Endothelial cell of umbilical vein (primary cell): ENCODE data around the gene DACT1. TPM values are rescaled to one million over a fixed set of nuclear protein-coding genes. Genes with fewer than 3 reads are reported as not detected.

Experiments used
- BruUV-seq: library from RNA; stranded (reverse); fragments of 400-500 nt; replicated peaks from 2 replicates; lab custom pipeline; 2021; lab: Mats Ljungman, UMichigan
- CTCF ChIA-PET: fragments of 300-600, 350-600 bp; sonication (Branson Sonifier 250); formaldehyde crosslinking; loops from one replicate; lab custom pipeline; 2021; ENCODE audit warnings: antibody characterized with exemption, inconsistent platforms; lab: Charles Lee
- POLR2A ChIA-PET: fragments of 300-600, 350-600 bp; sonication (Branson Sonifier 250); formaldehyde crosslinking; loops from one replicate; lab custom pipeline; 2021; ENCODE audit warnings: antibody characterized with exemption, inconsistent platforms; lab: Charles Lee
- DNase-seq: peaks from one replicate; pipeline ENCODE4 v3.0.0-alpha.2; 2011; ENCODE audit warnings: low read depth, low spot score
- FAIRE-seq: peaks from 2 replicates; lab custom pipeline; 2011; peaks lifted over from hg19 to GRCh38; lab: Jason Lieb, UNC
- H2AFZ ChIP-seq: 2 replicates; pipeline ENCODE4 v1.6.0; 2012; ENCODE audit warnings: low read depth, low read length, control low read depth, inconsistent platforms
- H3K27ac ChIP-seq: 2 replicates; pipeline ENCODE4 v1.5.1; 2011; ENCODE audit warnings: low read depth, mild to moderate bottlenecking, control low read depth, low read length, moderate library complexity; ENCODE audit not compliant: insufficient read depth
- H3K27me3 ChIP-seq, 2 experiments: 2 replicates each; pipeline versions ENCODE4 v1.6.0 to v1.6.1; 2011; ENCODE audit warnings: low read length in 2 of 2, mixed read lengths in 1 of 2; ENCODE audit not compliant: control insufficient read depth in 2 of 2, insufficient read depth in 2 of 2
- H3K36me3 ChIP-seq, 2 experiments: 2 replicates in 1 of 2; 3 replicates in 1 of 2; pipeline ENCODE4 v1.5.1; 2011; ENCODE audit warnings: low read length in 2 of 2, mild to moderate bottlenecking in 1 of 2, moderate library complexity in 1 of 2; ENCODE audit not compliant: control insufficient read depth in 2 of 2, insufficient read depth in 2 of 2; ENCODE audit errors: extremely low read depth in 1 of 2
- H3K4me1 ChIP-seq: 3 replicates; pipeline ENCODE4 v1.5.1; 2011; ENCODE audit warnings: mild to moderate bottlenecking, low read length; ENCODE audit not compliant: control insufficient read depth, insufficient read depth; ENCODE audit errors: extremely low read depth
- H3K4me2 ChIP-seq: 2 replicates; pipeline ENCODE4 v1.6.1; 2011; ENCODE audit warnings: low read length, control low read depth, mixed read lengths; ENCODE audit not compliant: insufficient read depth
- H3K4me3 ChIP-seq, 3 experiments: fragments of 200-600 bp in 1 of 3; sonication (generic), shearing (Covaris generic) in 1 of 3; replicated peaks in 1 of 3; 2 replicates each; pipeline ENCODE4 v1.5.1; 2011 to 2016; ENCODE audit warnings: control low read depth in 3 of 3, low read length in 3 of 3, mild to moderate bottlenecking in 2 of 3, inconsistent platforms in 1 of 3, low read depth in 1 of 3, moderate library complexity in 1 of 3; ENCODE audit not compliant: insufficient read depth in 1 of 3
- H3K79me2 ChIP-seq: 2 replicates; pipeline ENCODE4 v1.6.0; 2012; ENCODE audit warnings: low read length, inconsistent platforms; ENCODE audit not compliant: control insufficient read depth, insufficient read depth
- H3K9ac ChIP-seq: replicated peaks from 2 replicates; pipeline ENCODE3; 2011; ENCODE audit warnings: low read length, control low read depth; ENCODE audit not compliant: insufficient read depth; ENCODE audit errors: extremely low read depth
- H3K9me1 ChIP-seq: replicated peaks from 3 replicates; pipeline ENCODE4 v1.6.0; 2011; ENCODE audit warnings: mild to moderate bottlenecking, low read length; ENCODE audit not compliant: control insufficient read depth, insufficient read depth; ENCODE audit errors: extremely low read depth
- H3K9me3 ChIP-seq: replicated peaks from 2 replicates; pipeline ENCODE4 v1.5.1; 2012; ENCODE audit warnings: low read length, inconsistent platforms; ENCODE audit not compliant: control insufficient read depth, insufficient read depth
- H4K20me1 ChIP-seq: replicated peaks from 2 replicates; pipeline ENCODE3; 2011; ENCODE audit warnings: mild to moderate bottlenecking, low read length; ENCODE audit not compliant: control insufficient read depth, insufficient read depth; ENCODE audit errors: extremely low read depth
- EZH2 ChIP-seq: IDR thresholded peaks from 2 replicates; pipeline ENCODE4 v1.6.1; 2012; ENCODE audit warnings: borderline replicate concordance, low read depth, mild to moderate bottlenecking, moderate library complexity, low read length, inconsistent platforms; ENCODE audit not compliant: severe bottlenecking
- FOS ChIP-seq: IDR thresholded peaks from 2 replicates; pipeline ENCODE4 v1.6.1; 2011; ENCODE audit warnings: mild to moderate bottlenecking, low read length, moderate library complexity, borderline replicate concordance; ENCODE audit not compliant: insufficient read depth
- GATA2 ChIP-seq: IDR thresholded peaks from 2 replicates; pipeline ENCODE4 v1.7.0; 2011; ENCODE audit warnings: low read depth, mild to moderate bottlenecking, moderate library complexity, mixed read lengths, low read length; ENCODE audit not compliant: insufficient read length, insufficient read depth
- JUN ChIP-seq: IDR thresholded peaks from 2 replicates; pipeline ENCODE4 v1.6.1; 2011; ENCODE audit warnings: borderline replicate concordance, low read depth; ENCODE audit not compliant: insufficient read length, insufficient read depth
- MYC ChIP-seq: IDR thresholded peaks from one replicate; pipeline ENCODE4 v1.6.1; 2011; ENCODE audit warnings: mild to moderate bottlenecking, low read depth, low read length
- POLR2A ChIP-seq: IDR thresholded peaks from 2 replicates; pipeline ENCODE4 v1.6.1; 2012; ENCODE audit warnings: low read depth, mild to moderate bottlenecking, control low read depth, low read length
- POLR2AphosphoS5 ChIP-seq: IDR thresholded peaks from 2 replicates; pipeline ENCODE4 v1.6.1; 2012; ENCODE audit warnings: low read depth, mild to moderate bottlenecking, control low read depth, low read length, moderate library complexity; ENCODE audit not compliant: insufficient read depth
- dilution Hi-C: fragments of 300-500 bp; cut with MboI; formaldehyde crosslinking; loops from one replicate; pipeline ENCODE4 v1.15.0; 2019; ENCODE audit warnings: low sequenced_read_pairs; ENCODE audit not compliant: extremely low pct_ligation_motif_present
- intact Hi-C: fragments of 100-400 bp; cut with micrococcal nuclease; formaldehyde crosslinking; loops from one replicate; pipeline ENCODE4 v1.10.0; 2022
- polyA plus RNA-seq, 4 experiments: library from polyadenylated mRNA; depleted of rRNA in 3 of 4; stranded (reverse) in 3 of 4; unstranded in 1 of 4; fragments of >200 nt; gene quantifications; 2 replicates each; pipeline versions ENCODE4 v1.2.1 to v1.2.3, GENCODE V29; 2011 to 2012; ENCODE audit warnings: missing spikeins in 1 of 4
- total RNA-seq: library from RNA; stranded (reverse); gene quantifications from 2 replicates; pipeline ENCODE4 v1.2.3, GENCODE V29; 2021
- TF ChIP-seq, protein P1 (sequence below), 2 donors: IDR thresholded peaks; 1 replicate in 1 of 2; 2 replicates in 1 of 2; pipeline ENCODE4 v1.5.1; 2011; ENCODE audit warnings: low read length in 2 of 2, mild to moderate bottlenecking in 2 of 2, moderate library complexity in 2 of 2, control low read depth in 1 of 2, inconsistent platforms in 1 of 2, low read depth in 1 of 2; ENCODE audit not compliant: insufficient read depth in 1 of 2; ENCODE audit errors: extremely low read depth in 1 of 2
- TF ChIP-seq, protein P2 (sequence below): IDR thresholded peaks from 2 replicates; pipeline ENCODE4 v1.6.1; 2011; ENCODE audit not compliant: insufficient read depth, insufficient read length

The DACT1 gene
- total and polyA plus RNA-seq, 2 donors (not counting 3 experiments of a cell fraction or from before 2014, with no cell fraction given): 0.21 to 0.27 TPM

DNA sequence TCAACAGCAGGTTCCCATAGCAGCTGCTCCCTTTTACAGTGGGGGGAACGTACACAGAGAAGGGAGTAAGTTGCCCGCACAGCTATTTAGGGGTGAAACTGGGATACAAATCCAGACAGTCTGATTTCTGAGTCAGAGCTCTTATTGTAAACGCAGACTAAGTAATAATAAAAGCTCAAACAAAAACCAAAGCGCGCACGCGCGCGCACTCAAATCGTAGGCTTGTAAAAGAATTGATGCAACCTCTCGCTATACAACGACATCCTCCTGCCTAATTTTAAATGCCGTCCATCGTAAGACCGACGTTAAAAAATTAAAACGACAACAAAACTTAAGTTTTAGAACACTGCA lies 747 bp upstream of the DACT1 start:
- dilution Hi-C loops (no loop called here), intact Hi-C loops (loop anchor here (2.0 kb wide), 1 partner anchor 136 kb away; no protein-coding TSS in a partner anchor)
- no TSS peak for BruUV-seq
- H3K9me3 ChIP-seq: no peaks in the 10 kb centered on the region
- TF ChIP-seq GATA2 (no peak), POLR2A (no peak), MYC (no peak), JUN (no peak), FOS (no peak), POLR2AphosphoS5 (no peak), EZH2 (no peak)
- TF ChIP-seq, protein P1, sequence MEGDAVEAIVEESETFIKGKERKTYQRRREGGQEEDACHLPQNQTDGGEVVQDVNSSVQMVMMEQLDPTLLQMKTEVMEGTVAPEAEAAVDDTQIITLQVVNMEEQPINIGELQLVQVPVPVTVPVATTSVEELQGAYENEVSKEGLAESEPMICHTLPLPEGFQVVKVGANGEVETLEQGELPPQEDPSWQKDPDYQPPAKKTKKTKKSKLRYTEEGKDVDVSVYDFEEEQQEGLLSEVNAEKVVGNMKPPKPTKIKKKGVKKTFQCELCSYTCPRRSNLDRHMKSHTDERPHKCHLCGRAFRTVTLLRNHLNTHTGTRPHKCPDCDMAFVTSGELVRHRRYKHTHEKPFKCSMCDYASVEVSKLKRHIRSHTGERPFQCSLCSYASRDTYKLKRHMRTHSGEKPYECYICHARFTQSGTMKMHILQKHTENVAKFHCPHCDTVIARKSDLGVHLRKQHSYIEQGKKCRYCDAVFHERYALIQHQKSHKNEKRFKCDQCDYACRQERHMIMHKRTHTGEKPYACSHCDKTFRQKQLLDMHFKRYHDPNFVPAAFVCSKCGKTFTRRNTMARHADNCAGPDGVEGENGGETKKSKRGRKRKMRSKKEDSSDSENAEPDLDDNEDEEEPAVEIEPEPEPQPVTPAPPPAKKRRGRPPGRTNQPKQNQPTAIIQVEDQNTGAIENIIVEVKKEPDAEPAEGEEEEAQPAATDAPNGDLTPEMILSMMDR (IDR thresholded peaks at IDR 0.05; ENCODE audit: extremely low read depth in 1 of 2, insufficient read depth in 1 of 2, low read depth in 1 of 2, low read length in 2 of 2): no peak
- TF ChIP-seq, protein P2, sequence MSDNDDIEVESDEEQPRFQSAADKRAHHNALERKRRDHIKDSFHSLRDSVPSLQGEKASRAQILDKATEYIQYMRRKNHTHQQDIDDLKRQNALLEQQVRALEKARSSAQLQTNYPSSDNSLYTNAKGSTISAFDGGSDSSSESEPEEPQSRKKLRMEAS: no peak
- H3K4me2 ChIP-seq: peak overlapping the region; percentile 84
- no peak overlapping the region for H3K9ac ChIP-seq
- FAIRE-seq (no peak), DNase-seq (no peak)
- H3K4me1 ChIP-seq: peaks cover 8% of the 10 kb centered on the region
- H3K9me1 ChIP-seq: no peaks in the 10 kb centered on the region
- H3K79me2 ChIP-seq: no peaks in the 10 kb centered on the region
- no peaks in the 10 kb centered on the region for H4K20me1 ChIP-seq
- H3K27me3 ChIP-seq: peaks cover 31 to 55% of the 10 kb centered on the region in 2 experiments
- no peak overlapping the region for H3K27ac ChIP-seq
- H3K4me3 ChIP-seq: peak overlapping the region; percentile 19 to 60 (median 41)
- H3K36me3 ChIP-seq: no peaks in the 10 kb centered on the region
- ChIA-PET CTCF (interaction anchor here (0.7 to 8.8 kb wide), 7 partner anchors 9 to 487 kb away, joined by 3 to 93 read pairs (median 4); no protein-coding TSS in a partner anchor), POLR2A (no interaction called here)
- peak overlapping the region; percentile 60 for H2AFZ ChIP-seq
